ENCODE data around the gene EPB41L5. TPM values are rescaled to one million over a fixed set of nuclear protein-coding genes. Genes with fewer than 3 reads are reported as not detected.
"Not testable (repeated sequence)": the region's sequence is repeated elsewhere in the genome, so short reads cannot be mapped to it uniquely, and the experiment has no call there.

EPB41L5 gene
- total RNA-seq, 2 experiments from 2014 or later: 3.4 to 4.4 TPM

DNA sequence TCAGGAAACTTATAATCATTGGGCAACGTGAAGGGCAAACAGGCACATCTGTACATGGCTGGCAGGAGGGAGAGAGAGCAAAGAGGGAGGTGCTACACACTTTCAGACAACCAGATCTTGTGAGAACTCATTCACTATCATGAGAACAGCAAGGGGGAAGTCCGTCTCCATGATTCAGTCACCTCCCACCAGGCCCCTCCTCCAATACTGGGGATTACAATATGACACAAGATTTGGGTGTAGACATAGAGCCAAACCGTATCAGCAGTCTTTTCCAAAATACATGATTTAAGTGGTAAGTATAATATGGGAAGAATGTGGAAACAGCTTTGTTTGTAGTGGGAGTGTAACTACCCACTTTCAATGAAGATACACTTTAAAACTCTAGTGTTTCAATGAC is 65.0 kb downstream of the EPB41L5 start:
- CTCF ChIA-PET: interaction anchor here (0.6 kb wide), 1 partner anchor 23 kb away, joined by 3 read pairs; no protein-coding TSS in a partner anchor

DNA sequence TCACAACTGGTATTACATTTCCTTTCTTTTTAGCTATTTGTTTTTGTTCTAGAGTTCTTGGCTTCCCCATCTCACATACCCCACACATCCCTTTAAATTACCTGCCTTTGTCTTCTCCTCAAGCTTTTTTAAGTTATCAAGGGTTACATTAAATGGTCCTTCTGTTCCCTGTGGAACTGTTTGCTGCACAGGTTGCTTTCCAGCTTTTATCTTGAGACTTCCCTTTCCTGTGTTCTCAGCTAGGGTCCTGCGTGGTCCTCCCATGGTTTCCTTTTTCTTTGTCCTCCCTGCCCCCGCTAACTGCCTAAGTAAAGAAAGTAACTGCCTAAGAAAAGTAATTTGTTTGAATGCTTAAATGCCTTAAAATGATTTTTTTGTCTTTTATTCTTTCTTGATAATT is 66.8 kb downstream of the EPB41L5 start:
- ChIA-PET POLR2A (no interaction called here), CTCF (no interaction called here)

More for the DNA sequence above, 65.0 kb downstream of the EPB41L5 start:
- POLR2A ChIA-PET: no interaction called here

DNA sequence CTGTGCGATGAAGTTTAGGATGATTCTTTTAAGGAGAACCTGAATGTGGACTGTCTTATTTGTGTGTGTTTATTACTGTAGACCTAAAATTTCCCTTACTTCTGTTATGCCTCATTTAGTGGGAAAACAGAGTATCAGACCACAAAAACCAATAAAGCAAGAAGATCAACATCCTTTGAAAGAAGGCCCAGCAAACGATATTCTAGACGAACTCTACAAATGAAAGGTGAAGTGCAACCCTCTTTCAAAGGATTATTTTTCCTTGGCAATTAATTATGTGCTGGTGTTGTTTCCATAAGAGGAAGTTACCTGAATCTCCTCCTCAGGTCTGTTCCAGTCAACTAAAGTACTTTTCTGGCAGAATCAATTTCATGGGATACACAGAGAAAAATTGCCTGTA is 78.6 kb downstream of the EPB41L5 start:
- POLR2A ChIA-PET: no interaction called here
- CTCF ChIA-PET: no interaction called here

DNA sequence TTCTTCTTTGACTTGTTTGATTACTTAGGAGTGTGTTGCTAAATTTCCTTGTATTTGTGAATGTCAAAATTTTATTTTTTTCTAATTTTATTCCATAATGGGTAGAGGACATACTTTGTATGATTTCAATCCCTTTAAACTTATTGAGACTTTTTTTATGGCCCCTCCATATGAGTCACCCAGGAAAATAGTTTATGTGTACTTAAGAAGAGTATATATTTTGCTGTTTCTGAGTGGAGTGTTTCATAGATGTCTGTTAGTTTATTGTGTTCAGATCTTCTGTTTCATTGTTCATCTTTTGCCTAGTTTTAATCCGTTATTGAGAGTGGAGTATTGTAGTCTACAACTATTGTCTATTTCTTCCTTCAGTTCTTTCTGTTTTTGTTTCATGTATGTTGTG is 81.9 kb downstream of the EPB41L5 start:
- ChIA-PET CTCF (no interaction called here), POLR2A (no interaction called here)

DNA sequence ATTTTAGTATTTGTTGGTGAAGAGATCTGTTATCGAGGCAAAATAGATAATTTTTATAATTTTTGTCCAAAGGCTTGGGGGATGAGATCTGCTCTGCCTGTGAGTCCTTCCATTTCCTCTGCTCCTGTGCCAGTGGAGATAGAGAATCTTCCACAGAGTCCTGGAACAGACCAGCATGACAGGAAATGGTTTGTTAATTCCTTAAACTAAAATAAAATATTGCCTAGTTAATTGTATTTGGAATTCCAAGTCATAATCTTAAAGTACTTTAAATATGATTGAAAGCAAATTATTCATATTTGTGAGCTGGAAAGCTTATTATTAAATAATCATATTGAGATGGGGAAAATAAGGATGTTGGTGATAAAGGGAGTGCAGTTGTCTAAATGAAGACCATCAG is 87.8 kb downstream of the EPB41L5 start:
- CTCF ChIA-PET: no interaction called here
- POLR2A ChIA-PET: no interaction called here

DNA sequence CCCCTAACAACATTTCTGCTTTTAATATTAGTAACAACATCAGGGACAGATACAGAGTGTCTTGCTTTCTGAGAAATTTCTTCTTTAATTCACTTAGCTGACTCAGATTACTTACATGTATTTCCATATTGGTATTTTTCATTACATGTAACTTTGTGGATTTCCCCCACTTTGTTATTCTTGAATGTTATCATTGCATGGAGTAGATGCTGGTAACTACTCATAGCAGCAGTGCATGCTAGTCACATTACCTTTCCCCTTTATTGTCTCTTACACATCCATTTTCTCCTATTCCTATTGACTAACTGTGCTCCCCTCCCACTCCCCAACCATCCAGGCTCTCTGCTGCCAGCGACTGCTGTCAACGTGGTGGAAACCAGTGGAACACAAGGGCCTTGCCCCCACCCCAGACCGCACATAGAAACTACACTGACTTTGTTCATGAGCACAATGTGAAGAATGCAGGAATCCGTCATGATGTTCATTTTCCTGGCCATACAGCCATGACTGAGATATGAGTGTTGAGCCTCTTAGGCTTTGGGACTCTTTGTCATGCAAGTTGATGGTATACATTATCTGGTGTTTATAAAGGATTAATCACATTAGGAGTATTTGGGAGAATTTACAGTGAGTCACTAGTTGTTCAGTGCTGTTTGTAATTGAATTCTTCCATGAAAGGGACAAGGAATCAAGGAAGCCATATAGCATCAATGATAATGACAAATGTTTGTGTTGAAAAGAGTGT is 91.0 kb downstream of the EPB41L5 start:
- ChIA-PET CTCF (no interaction called here), POLR2A (no interaction called here)

DNA sequence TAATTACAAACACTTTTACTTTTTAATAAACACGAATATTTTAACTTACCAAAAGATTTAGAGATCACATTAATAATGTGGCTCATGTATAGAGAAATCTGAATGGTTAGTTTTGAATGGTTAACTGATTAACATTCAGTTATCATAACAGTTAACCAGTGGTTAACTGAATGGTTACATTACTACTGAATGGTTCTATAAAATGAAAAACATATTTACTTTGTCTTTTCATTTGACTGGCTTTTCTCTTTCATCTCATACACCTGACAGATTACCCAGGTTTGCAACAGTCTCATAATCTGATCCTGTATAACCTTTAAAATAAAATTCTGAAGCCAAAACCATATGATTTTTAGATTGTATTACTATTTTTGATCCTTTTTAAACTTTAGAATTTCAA is 91.9 kb downstream of the EPB41L5 start:
- ChIA-PET CTCF (no interaction called here), POLR2A (no interaction called here)

DNA sequence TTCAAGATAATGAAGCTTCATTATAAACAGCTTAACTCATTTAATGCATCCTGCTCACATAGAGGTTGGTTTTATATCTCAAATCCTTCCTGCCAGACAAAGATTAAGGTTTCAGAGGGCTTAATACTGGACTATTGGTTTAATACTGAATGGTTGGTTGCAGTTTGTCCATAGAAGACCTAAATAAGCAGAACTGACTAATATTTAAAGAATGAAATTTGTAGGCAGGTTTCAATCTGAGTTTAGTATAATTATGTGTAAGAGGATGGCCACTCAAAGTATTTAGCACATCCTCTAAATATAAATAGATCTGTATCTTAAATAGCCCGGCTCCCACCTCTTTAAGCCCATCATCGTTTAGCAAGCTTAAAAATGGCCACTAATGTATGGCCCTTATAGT is 92.5 kb downstream of the EPB41L5 start:
- ChIA-PET POLR2A (no interaction called here), CTCF (no interaction called here)

DNA sequence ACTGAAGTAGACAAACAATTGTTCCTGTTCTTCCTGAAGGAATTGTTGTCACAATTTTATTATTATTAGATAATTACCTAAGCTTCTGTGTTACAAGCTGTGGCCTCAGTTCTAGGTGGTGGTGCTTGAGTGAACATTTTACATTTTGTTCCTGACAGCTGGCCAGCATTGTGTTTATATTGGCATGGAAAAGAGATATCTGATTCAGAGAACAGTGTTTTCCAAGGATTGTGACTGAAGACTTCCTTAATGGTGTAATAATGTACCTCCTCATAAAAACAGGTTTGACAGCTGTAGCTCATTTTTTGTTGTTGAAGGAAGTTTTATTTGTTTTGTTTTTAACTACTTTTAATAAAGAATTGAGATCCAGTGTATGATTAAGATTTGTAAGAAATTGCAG is 95.2 kb downstream of the EPB41L5 start:
- ChIA-PET CTCF (interaction anchor here (3.1 kb wide), 1 partner anchor 68 kb away, joined by 21 read pairs; no protein-coding TSS in a partner anchor), POLR2A (no interaction called here)

DNA sequence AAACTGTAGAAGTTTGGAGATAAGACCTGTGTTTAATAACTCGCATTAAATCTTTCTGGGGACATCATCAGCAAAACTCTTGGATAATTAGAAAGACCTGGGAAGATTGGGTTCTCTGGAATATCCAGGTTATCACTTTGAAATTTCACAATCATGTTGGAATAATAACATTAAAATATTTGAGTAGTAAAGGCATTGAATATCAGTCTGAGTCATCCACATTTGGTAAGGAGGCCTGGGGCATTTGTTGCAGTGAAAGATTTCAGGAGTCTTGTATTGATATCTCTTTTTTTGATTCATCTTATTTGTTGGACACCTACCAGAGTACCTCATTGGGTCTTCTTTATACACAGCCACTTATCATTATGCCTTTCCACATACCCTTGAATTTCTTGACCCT is 95.9 kb downstream of the EPB41L5 start:
- CTCF ChIA-PET: interaction anchor here (1.1 to 3.1 kb wide), 2 partner anchors 67 to 204 kb away, joined by 3 to 21 read pairs; no protein-coding TSS in a partner anchor
- POLR2A ChIA-PET: no interaction called here

DNA sequence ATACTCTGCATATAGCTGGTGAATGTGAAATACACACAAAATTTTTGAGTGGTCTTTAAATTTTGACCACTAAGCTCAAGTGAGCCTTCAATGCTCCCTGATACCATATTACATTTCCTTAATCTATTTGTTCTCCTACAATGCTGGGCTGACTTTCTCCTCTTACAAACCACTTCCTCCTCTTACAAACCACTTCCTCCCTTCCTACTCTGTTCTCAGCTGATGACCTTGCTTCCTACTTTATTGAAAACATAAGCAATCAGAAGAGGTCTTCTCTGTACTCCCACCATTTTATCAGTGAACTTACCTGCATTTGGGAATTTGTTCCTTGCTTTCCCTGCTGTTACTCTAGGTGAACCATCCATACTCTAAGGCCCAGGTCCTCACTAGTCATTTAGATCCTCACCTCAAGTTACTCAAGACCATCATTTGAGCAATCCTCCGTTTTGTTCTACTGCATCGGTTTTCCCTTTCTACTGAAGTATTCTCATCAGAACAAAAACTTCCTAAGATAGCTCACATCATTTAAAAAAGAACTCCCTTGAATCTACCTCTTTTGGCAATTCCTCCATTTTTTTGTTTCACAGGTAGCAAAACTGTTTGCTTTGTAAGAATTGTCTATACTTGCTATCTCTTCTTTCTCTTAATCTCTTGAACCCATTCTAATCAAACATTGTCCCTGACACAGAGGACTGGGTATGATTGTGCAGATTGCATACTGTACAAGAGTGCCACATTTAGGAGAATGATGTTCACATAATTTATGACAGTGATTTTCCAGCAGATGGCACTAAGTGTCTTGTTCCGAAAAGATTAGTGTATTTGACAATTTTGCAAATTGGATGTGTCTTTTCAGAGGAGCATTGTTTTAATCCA is 96.5 kb downstream of the EPB41L5 start:
- POLR2A ChIA-PET: no interaction called here

DNA sequence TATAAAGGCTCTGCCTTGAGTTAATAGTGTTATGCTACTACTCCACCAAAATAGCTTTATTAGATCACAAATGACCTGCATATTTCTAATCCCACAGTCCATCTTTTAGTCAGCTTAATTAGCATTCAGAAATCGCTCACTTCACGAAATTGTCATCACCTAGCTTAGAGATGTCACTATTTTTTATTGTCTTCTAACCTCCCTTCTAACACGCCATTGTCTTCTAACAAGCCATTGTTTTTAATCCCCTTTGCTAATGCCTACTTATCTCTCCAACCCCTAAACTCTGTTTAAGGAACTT is 97.1 kb downstream of the EPB41L5 start:
- CTCF ChIA-PET: interaction anchor here (0.7 to 3.1 kb wide), 4 partner anchors 63 to 749 kb away, joined by 3 to 21 read pairs (median 3); no protein-coding TSS in a partner anchor
- POLR2A ChIA-PET: no interaction called here

More for the DNA sequence above, 96.5 kb downstream of the EPB41L5 start:
- CTCF ChIA-PET: interaction anchor here (0.8 to 3.1 kb wide), 4 partner anchors 64 to 204 kb away, joined by 3 to 21 read pairs (median 3); no protein-coding TSS in a partner anchor

DNA sequence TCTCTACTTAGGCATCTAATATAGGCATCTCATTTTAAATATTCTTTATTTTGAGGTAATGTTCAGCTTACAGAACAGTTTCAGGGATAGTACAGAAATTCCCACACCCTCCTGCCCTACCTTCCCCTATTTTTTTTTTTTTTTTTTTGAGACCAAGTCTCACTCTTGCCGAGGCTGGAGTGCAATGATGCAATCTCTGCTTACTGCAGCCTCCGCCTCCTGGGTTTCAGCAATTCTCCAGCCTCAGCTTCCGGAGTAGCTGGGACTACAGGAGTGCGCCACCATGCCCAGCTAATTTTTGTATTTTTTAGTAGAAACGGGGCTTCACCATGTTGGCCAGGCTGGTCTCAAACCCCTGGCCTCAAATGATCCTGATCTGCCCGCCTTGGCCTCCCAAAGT is 97.6 kb downstream of the EPB41L5 start:
- POLR2A ChIA-PET: no interaction called here
- CTCF ChIA-PET: interaction anchor here (0.7 to 3.1 kb wide), 4 partner anchors 62 to 749 kb away, joined by 3 to 21 read pairs (median 3); no protein-coding TSS in a partner anchor

DNA sequence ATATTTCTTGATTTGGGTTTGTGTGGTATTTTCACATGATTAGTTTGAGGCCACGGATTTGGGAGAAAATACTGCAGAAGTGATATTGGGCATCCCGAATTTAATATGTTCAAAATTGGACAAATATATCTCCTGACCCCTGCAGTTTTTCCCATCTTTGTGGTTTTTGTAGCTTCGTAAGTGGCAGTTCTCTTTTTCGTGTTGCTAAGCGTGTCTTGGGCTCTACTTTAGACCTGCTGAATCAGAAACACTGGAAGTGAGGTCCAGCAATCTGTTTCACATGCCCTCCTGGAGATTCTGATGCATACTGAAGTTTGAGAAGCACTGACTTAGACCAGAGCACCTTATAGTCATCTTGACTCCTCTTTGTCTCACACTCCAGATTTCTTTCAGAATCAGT is 98.3 kb downstream of the EPB41L5 start:
- ChIA-PET POLR2A (no interaction called here), CTCF (no interaction called here)

DNA sequence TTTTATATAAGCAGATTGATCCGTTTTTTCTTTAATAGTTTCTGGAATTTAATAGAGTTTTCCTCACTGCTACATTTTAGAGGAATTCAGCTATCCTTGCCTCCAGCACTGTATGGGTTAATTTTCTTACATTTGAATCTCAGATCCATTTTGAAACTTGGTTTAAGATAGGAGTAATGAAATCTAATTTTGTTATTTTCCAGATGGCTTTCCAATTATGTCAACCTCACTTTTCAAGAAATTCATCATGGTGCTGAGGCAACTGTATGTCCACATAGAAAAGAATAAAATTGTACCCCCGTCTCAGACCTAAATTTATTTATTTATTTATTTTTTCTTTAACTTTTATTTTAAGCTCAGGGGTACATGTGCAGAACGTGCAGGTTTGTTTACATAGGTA is 105.1 kb downstream of the EPB41L5 start:
- ChIA-PET CTCF (no interaction called here), POLR2A (interaction anchor here (0.6 kb wide), 1 partner anchor 21 kb away, joined by 3 read pairs; no protein-coding TSS in a partner anchor)

DNA sequence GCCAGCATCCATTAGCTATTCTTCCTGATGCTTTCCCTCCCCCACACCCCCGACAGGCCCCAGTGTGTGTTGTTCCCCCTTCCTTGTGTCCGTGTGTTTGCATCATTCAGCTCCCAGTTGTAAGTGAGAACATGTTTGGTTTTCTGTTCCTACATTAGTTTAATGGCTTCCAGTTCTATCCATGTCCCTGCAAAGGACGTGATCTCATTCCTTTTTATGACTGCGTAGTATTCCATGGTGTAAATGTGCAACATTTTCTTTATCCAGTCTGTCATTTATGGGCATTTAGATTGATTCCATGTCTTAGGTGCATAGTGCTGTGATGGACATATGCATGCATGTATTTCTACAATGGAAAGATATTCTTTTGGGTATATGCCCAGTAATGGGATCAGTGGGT is 105.6 kb downstream of the EPB41L5 start:
- ChIA-PET POLR2A (interaction anchor here (0.6 kb wide), 1 partner anchor 21 kb away, joined by 3 read pairs; no protein-coding TSS in a partner anchor), CTCF (no interaction called here)

DNA sequence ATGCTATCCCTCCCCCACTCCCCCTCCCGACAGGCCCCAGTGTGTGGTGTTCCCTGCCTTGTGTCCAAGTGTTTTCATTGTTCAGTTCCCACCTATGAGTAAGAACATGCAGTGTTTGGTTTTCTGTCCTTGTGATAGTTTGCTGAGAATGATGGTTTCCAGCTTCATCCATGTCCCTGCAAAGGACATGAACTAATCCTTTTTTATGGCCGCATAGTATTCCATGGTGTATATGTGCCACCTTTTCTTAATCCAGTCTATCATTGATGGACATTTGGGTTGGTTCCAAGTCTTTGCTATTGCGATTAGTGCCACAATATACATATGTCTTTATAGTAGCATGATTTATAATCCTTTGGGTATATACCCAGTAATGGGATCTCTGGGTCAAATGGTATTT is 108.5 kb downstream of the EPB41L5 start:
- CTCF ChIA-PET: interaction anchor here (0.6 kb wide), 1 partner anchor 350 kb away, joined by 4 read pairs; no protein-coding TSS in a partner anchor
- POLR2A ChIA-PET: not testable (repeated sequence)

DNA sequence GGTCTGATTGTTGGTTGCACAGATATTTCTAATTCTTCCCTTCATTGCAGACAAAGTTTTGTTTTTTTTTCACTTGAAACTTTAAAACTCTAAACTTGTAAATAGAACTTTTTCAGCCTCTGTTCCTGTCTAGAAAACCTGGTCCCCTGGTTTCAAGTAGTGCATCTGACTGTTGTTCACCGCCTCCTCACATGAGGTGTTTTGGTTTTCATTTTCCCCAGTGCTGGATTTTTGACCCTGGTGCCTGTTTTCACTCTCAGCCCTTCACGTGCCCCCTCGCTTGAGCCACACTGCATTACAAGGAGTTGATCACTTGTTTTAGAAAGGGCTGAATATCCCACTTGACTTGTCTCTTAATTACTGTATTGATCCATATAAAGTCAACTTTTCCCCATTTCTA is 110.2 kb downstream of the EPB41L5 start:
- CTCF ChIA-PET: no interaction called here
- POLR2A ChIA-PET: no interaction called here

DNA sequence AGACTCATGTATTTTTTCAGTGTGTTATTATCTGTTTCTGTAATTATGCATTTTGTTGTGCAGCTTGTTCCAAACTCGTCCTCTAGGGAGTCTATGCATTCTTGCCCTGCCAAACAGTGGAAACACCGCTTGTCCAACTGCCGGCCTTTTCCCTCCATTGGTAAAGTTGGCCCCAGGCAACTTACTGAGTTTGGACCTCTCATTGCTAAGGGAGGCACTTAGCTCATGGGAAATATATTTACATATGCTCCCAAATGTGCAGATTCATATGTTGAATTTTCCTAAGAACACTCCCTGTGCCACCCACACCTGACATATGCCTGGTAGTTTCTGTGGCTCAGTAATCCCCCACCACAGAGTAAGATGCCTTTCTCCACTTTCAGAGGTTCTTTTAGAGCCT is 112.3 kb downstream of the EPB41L5 start:
- POLR2A ChIA-PET: no interaction called here

DNA sequence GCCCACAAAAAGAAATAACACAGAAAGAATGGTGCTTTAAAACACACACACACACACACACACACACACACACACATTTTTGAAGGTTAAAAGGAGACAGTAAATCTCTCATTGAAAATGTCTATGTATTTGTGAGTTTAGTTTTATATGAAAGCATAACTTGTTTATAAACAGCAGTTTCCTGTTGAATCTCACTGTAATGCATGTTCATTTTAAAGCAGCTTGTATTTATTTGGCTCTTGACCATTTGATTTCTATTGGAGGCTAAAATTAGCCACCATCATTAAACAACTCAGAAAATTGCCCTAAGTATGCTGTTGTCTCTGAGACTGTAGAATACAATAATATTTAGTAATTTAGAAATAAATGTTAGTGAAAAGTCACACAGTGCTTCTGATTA is 115.3 kb downstream of the EPB41L5 start:
- CTCF ChIA-PET: no interaction called here
- POLR2A ChIA-PET: no interaction called here

More for the DNA sequence above, 112.3 kb downstream of the EPB41L5 start:
- CTCF ChIA-PET: no interaction called here

DNA sequence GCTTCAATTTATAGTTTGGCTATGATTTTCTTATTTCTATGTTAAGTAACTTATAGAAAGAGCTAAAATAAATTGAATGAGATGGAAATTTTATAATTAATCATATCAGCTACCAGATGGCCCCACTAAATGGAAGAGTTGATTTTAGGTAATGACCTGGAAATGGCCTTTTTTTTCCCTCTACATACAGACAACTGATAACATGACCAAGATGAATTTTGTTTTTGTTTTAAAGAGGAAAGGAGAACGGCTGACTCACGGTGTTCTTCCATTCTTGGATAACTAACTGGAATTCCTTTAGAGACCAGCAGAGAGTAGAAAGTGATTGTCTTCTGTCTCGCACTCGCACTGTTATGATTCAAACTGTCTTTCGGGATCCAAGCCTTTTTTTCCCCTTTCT is 119.3 kb downstream of the EPB41L5 start:
- POLR2A ChIA-PET: no interaction called here
- CTCF ChIA-PET: no interaction called here

Measured in activated CD8-positive, alpha-beta memory T cell treated with anti-CD3 and anti-CD28 coated beads for 36 hours (primary cell).